H1 (cell line): ENCODE results near the gene SPOCK2. TPM values are rescaled to one million over a fixed set of nuclear protein-coding genes. Genes with fewer than 3 reads are reported as not detected.

Experiments
- CTCF ChIA-PET: fragments of 300-600 bp; sonication (Branson Sonifier 250); formaldehyde crosslinking; loops from one replicate; lab custom pipeline; 2021; ENCODE audit not compliant: partially characterized antibody; lab: Charles Lee
- POLR2A ChIA-PET: fragments of 300-600 bp; sonication (Branson Sonifier 250); formaldehyde crosslinking; loops from one replicate; lab custom pipeline; 2021; ENCODE audit warnings: inconsistent platforms; ENCODE audit not compliant: partially characterized antibody; lab: Charles Lee
- DNase-seq, 2 experiments: peaks; one replicate each; pipeline versions ENCODE4 v3.0.0 to v3.0.0-alpha.2; 2010 to 2022; ENCODE audit warnings: low spot score in 2 of 2, low read depth in 1 of 2, mixed read lengths in 1 of 2
- FAIRE-seq: peaks from 2 replicates; lab custom pipeline; 2011; peaks lifted over from hg19 to GRCh38; lab: Jason Lieb, UNC
- H2AFZ ChIP-seq: 2 replicates; pipeline ENCODE4 v1.8.1; 2012; ENCODE audit warnings: low read length, inconsistent platforms
- H2AK5ac ChIP-seq: 2 replicates; pipeline ENCODE4 v1.6.1; 2013; ENCODE audit warnings: low read depth, low read length
- H2BK120ac ChIP-seq: replicated peaks from 2 replicates; pipeline ENCODE3; 2013; ENCODE audit warnings: low read depth, low read length, inconsistent platforms
- H2BK12ac ChIP-seq: 2 replicates; pipeline ENCODE4 v1.6.1; 2013; ENCODE audit warnings: low read depth, low read length
- H2BK15ac ChIP-seq: 2 replicates; pipeline ENCODE4 v1.6.1; 2013; ENCODE audit warnings: low read length
- H2BK20ac ChIP-seq: 2 replicates; pipeline ENCODE4 v1.6.1; 2013; ENCODE audit warnings: low read length
- H2BK5ac ChIP-seq: 2 replicates; pipeline ENCODE4 v1.6.1; 2013; ENCODE audit warnings: low read depth, low read length
- H3K14ac ChIP-seq: 2 replicates; pipeline ENCODE4 v1.6.1; 2013; ENCODE audit warnings: inconsistent platforms; ENCODE audit not compliant: insufficient read length
- H3K18ac ChIP-seq: 2 replicates; pipeline ENCODE4 v1.6.1; 2013; ENCODE audit warnings: low read length; ENCODE audit errors: extremely low read depth
- H3K23ac ChIP-seq: 2 replicates; pipeline ENCODE4 v1.6.1; 2013; ENCODE audit warnings: inconsistent platforms; ENCODE audit not compliant: insufficient read length
- H3K23me2 ChIP-seq: 2 replicates; pipeline ENCODE4 v1.6.1; 2013; ENCODE audit warnings: low read depth, low read length
- H3K27ac ChIP-seq: 2 replicates; pipeline ENCODE4 v1.6.1; 2011; ENCODE audit warnings: low read depth, low read length, inconsistent platforms
- H3K27me3 ChIP-seq, 4 experiments: replicated peaks in 1 of 4; 1 replicate in 1 of 4; 2 replicates in 3 of 4; pipeline versions ENCODE4 v1.6.1 to v1.8.1; 2011 to 2013; ENCODE audit warnings: low read length in 3 of 4, mild to moderate bottlenecking in 3 of 4, inconsistent platforms in 2 of 4, mixed read lengths in 2 of 4, moderate library complexity in 1 of 4; ENCODE audit not compliant: control insufficient read depth in 3 of 4, insufficient read depth in 3 of 4; ENCODE audit errors: extremely low read depth in 1 of 4
- H3K36me3 ChIP-seq, 4 experiments: 2 replicates each; pipeline versions ENCODE4 v1.6.1 to v1.8.1; 2011 to 2013; ENCODE audit warnings: mild to moderate bottlenecking in 4 of 4, low read length in 3 of 4, moderate library complexity in 2 of 4, control low read depth in 1 of 4, inconsistent platforms in 1 of 4; ENCODE audit not compliant: insufficient read depth in 4 of 4, control insufficient read depth in 2 of 4
- H3K4ac ChIP-seq: replicated peaks from 2 replicates; pipeline ENCODE3; 2013; ENCODE audit warnings: low read length, low read depth, mixed read lengths, inconsistent platforms; ENCODE audit not compliant: insufficient read length
- H3K4me1 ChIP-seq, 4 experiments: replicated peaks in 1 of 4; 1 replicate in 1 of 4; 2 replicates in 3 of 4; pipeline versions ENCODE4 v1.6.1 to v1.8.1; 2011 to 2013; ENCODE audit warnings: low read length in 3 of 4, inconsistent platforms in 2 of 4, mixed read lengths in 1 of 4; ENCODE audit not compliant: insufficient read depth in 4 of 4, control insufficient read depth in 3 of 4
- H3K4me2 ChIP-seq, 2 experiments: 2 replicates each; pipeline versions ENCODE4 v1.6.1 to v1.8.1; 2011 to 2013; ENCODE audit warnings: low read depth in 2 of 2, low read length in 2 of 2, control low read depth in 1 of 2, inconsistent platforms in 1 of 2, mild to moderate bottlenecking in 1 of 2; ENCODE audit not compliant: insufficient read depth in 1 of 2
- H3K4me3 ChIP-seq, 4 experiments: fragments of 200-600, 300-600 bp in 1 of 4; sonication (generic), shearing (Covaris generic), sonication (Bioruptor Twin) in 1 of 4; 2 replicates each; pipeline versions ENCODE4 v1.5.1 to v1.8.1; 2011 to 2016; ENCODE audit warnings: low read length in 4 of 4, low read depth in 3 of 4, control low read depth in 2 of 4, inconsistent platforms in 2 of 4, mild to moderate bottlenecking in 2 of 4, mixed read lengths in 1 of 4, moderate library complexity in 1 of 4; ENCODE audit not compliant: insufficient read depth in 2 of 4; ENCODE audit errors: extremely low read depth in 1 of 4
- H3K56ac ChIP-seq: replicated peaks from 2 replicates; pipeline ENCODE3; 2013; ENCODE audit warnings: low read depth, mild to moderate bottlenecking, mixed read lengths, low read length, inconsistent platforms; ENCODE audit not compliant: insufficient read length
- H3K79me1 ChIP-seq: 2 replicates; pipeline ENCODE4 v1.6.1; 2013; ENCODE audit warnings: low read depth, low read length, control low read depth
- H3K79me2 ChIP-seq, 2 experiments: 2 replicates each; pipeline versions ENCODE4 v1.6.1 to v1.8.1; 2012 to 2013; ENCODE audit warnings: low read length in 2 of 2, mild to moderate bottlenecking in 2 of 2, inconsistent platforms in 1 of 2; ENCODE audit not compliant: insufficient read depth in 2 of 2, control insufficient read depth in 1 of 2
- H3K9ac ChIP-seq, 4 experiments: replicated peaks in 1 of 4; 1 replicate in 1 of 4; 2 replicates in 3 of 4; pipeline versions ENCODE4 v1.6.1 to v1.8.1; 2011 to 2013; ENCODE audit warnings: low read depth in 3 of 4, low read length in 3 of 4, control low read depth in 2 of 4, mild to moderate bottlenecking in 2 of 4, moderate library complexity in 2 of 4, inconsistent platforms in 1 of 4; ENCODE audit errors: extremely low read depth in 1 of 4
- H3K9me3 ChIP-seq, 2 experiments: 2 replicates each; pipeline versions ENCODE4 v1.6.1 to v1.8.1; 2012 to 2013; ENCODE audit warnings: mild to moderate bottlenecking in 2 of 2, moderate library complexity in 2 of 2, control low read depth in 1 of 2, inconsistent platforms in 1 of 2, low read depth in 1 of 2, low read length in 1 of 2, mixed read lengths in 1 of 2; ENCODE audit not compliant: insufficient read depth in 2 of 2
- H4K20me1 ChIP-seq, 2 experiments: replicated peaks in 1 of 2; 2 replicates each; pipeline versions ENCODE3 to v1.8.1; 2011 to 2013; ENCODE audit warnings: inconsistent platforms in 2 of 2, low read length in 2 of 2, mild to moderate bottlenecking in 1 of 2; ENCODE audit not compliant: insufficient read depth in 2 of 2, control insufficient read depth in 1 of 2
- H4K5ac ChIP-seq: 2 replicates; pipeline ENCODE4 v1.6.1; 2013; ENCODE audit warnings: low read length, low read depth, mixed read lengths, inconsistent platforms; ENCODE audit not compliant: insufficient read length
- H4K8ac ChIP-seq: 2 replicates; pipeline ENCODE4 v1.8.0; 2013; ENCODE audit warnings: mild to moderate bottlenecking, moderate library complexity, low read length, inconsistent platforms; ENCODE audit not compliant: insufficient read depth; ENCODE audit errors: extremely low read depth
- H4K91ac ChIP-seq: replicated peaks from 2 replicates; pipeline ENCODE3; 2013; ENCODE audit warnings: low read length, mixed read lengths, inconsistent platforms; ENCODE audit not compliant: insufficient read length
- BACH1 ChIP-seq: IDR thresholded peaks from 2 replicates; pipeline ENCODE4 v1.6.1; 2012; ENCODE audit warnings: low read length, improper control_type of control experiment
- BRCA1 ChIP-seq: IDR thresholded peaks from 2 replicates; pipeline ENCODE4 v1.6.1; 2012; ENCODE audit warnings: low read depth, low read length, improper control_type of control experiment
- RXRA ChIP-seq: IDR thresholded peaks from 2 replicates; pipeline ENCODE4 v1.6.1; 2011; ENCODE audit warnings: low read depth, mild to moderate bottlenecking, low read length, moderate library complexity; ENCODE audit not compliant: insufficient read depth
- TAF1 ChIP-seq: IDR thresholded peaks from 2 replicates; pipeline ENCODE4 v1.6.1; 2011; ENCODE audit warnings: mild to moderate bottlenecking, low read depth, low read length
- TEAD4 ChIP-seq: IDR thresholded peaks from 2 replicates; pipeline ENCODE4 v1.6.1; 2012; ENCODE audit warnings: low read depth, low read length, inconsistent platforms, mixed read lengths
- WGBS, 2 experiments: shearing (Covaris generic) in 1 of 2; methylation state at CpG; one replicate each; pipeline versions ENCODE4 v1.1.6 to v1.1.7; 2013 to 2015; ENCODE audit warnings: low lambda C conversion rate in 2 of 2, mixed read lengths in 2 of 2, inconsistent platforms in 1 of 2, low coverage in 1 of 2, missing lambda C conversion rate in 1 of 2; ENCODE audit not compliant: insufficient replicate concordance in 2 of 2, insufficient coverage in 1 of 2, insufficient read length in 1 of 2; ENCODE audit errors: extremely low coverage in 1 of 2, missing lambda C conversion rate in 1 of 2; 5-methylcytosine and 5-hydroxymethylcytosine counted together
- polyA plus RNA-seq, 7 experiments: library from polyadenylated mRNA; depleted of rRNA in 3 of 7; stranded (reverse) in 5 of 7; unstranded in 2 of 7; fragments of >200 nt in 5 of 7; fragments of 200-250 nt in 2 of 7; gene quantifications; 1 replicate in 5 of 7; 2 replicates in 1 of 7; 4 replicates in 1 of 7; pipeline versions ENCODE4 v1.2.1 to v1.2.3, GENCODE V29; 2011 to 2013; ENCODE audit warnings: missing spikeins in 2 of 7, mixed read lengths in 2 of 7
- total RNA-seq: library from RNA; stranded (reverse); fragmentation: NEBNext Ultra II Directional; extraction: Animal tissue kit (Norgen Biotek cat#: 25700); gene quantifications from 2 replicates; pipeline ENCODE4 v1.2.1, GENCODE V29; 2021
- TF ChIP-seq, protein P1 (sequence below): IDR thresholded peaks from 2 replicates; pipeline ENCODE4 v1.6.1; 2012; ENCODE audit warnings: low read length, inconsistent platforms

The SPOCK2 gene
- total and polyA plus RNA-seq, 2 of the 8 experiments (the other 6 are each of a cell fraction or from before 2014, with no cell fraction given) = 1.5 to 1.9 TPM

GRCh38 chr10:72106154-72106849 is 18.0 kb upstream of the SPOCK2 start:
- Histone ChIP-seq H3K27ac (no peak overlapping the region), H3K56ac (no peak overlapping the region), H2AFZ (no peak overlapping the region), H3K4me3 (no peak overlapping the region), H2BK12ac (no peak overlapping the region), H3K36me3 (no peaks in the 10 kb centered on the region; a peak in 2 of 8 replicates), H3K79me2 (no peaks in the 10 kb centered on the region), H4K5ac (no peak overlapping the region), H2BK20ac (no peak overlapping the region), H3K23ac (no peak overlapping the region), H4K8ac (no peak overlapping the region), H3K4me1 (no peaks in the 10 kb centered on the region), H3K18ac (no peak overlapping the region), H4K20me1 (no peaks in the 10 kb centered on the region), H3K79me1 (no peaks in the 10 kb centered on the region), H2BK15ac (no peak overlapping the region), H3K4ac (no peak overlapping the region), H2BK5ac (no peak overlapping the region), H3K9me3 (no peaks in the 10 kb centered on the region), H4K91ac (no peak overlapping the region), H3K27me3 (no peaks in the 10 kb centered on the region), H2AK5ac (no peak overlapping the region), H2BK120ac (no peak overlapping the region), H3K14ac (no peak overlapping the region), H3K9ac (no peak overlapping the region), H3K23me2 (no peaks in the 10 kb centered on the region), H3K4me2 (no peak overlapping the region)
- 84% methylated on average over 2 of the region's 2 CpGs; no CpG with 5 or more reads in 1 of the 2 experiments for WGBS, 2 experiments
- POLR2A ChIA-PET = interaction anchor here (1.1 kb wide), 1 partner anchor 33 kb away, joined by 4 read pairs; no protein-coding TSS in a partner anchor
- no peak for FAIRE-seq
- CTCF ChIA-PET = interaction anchor here (1.0 kb wide), 1 partner anchor 210 kb away, joined by 6 read pairs; no protein-coding TSS in a partner anchor
- DNase-seq = no peak
- TF ChIP-seq, protein P1, sequence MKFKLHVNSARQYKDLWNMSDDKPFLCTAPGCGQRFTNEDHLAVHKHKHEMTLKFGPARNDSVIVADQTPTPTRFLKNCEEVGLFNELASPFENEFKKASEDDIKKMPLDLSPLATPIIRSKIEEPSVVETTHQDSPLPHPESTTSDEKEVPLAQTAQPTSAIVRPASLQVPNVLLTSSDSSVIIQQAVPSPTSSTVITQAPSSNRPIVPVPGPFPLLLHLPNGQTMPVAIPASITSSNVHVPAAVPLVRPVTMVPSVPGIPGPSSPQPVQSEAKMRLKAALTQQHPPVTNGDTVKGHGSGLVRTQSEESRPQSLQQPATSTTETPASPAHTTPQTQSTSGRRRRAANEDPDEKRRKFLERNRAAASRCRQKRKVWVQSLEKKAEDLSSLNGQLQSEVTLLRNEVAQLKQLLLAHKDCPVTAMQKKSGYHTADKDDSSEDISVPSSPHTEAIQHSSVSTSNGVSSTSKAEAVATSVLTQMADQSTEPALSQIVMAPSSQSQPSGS = no peak
- no peak for TF ChIP-seq RXRA
- TF ChIP-seq BACH1 = no peak
- TF ChIP-seq TAF1 = no peak
- TF ChIP-seq TEAD4 = no peak
- no peak for TF ChIP-seq BRCA1
